Amniotic epithelial cell (primary cell): ENCODE results near the gene ARID5B.
A peak's percentile ranks its signal among the peaks of the same experiment; 100 is the strongest.

Experiments
- DNase-seq: peaks from one replicate; pipeline ENCODE4 v3.0.0-alpha.2; 2010; ENCODE audit warnings: low read depth

ARID5B gene

GRCh38 chr10:61905837-61906561 lies 4.5 kb downstream of the ARID5B start:
- DNase-seq, result no peak

- DNase-seq, result no peak
Measured at GRCh38 chr10:61906562-61906901, 5.0 kb downstream of the ARID5B start.

- no peak for DNase-seq
Measured at GRCh38 chr10:61907011-61907410, 5.5 kb downstream of the ARID5B start.

GRCh38 chr10:61907587-61907986 lies 6.1 kb downstream of the ARID5B start:
- no peak for DNase-seq

- DNase-seq, result no peak
Measured at GRCh38 chr10:61910226-61910805, 8.8 kb downstream of the ARID5B start.

GRCh38 chr10:61910894-61911293 lies 9.4 kb downstream of the ARID5B start:
- no peak for DNase-seq

GRCh38 chr10:61911425-61911824 lies 9.9 kb downstream of the ARID5B start:
- no peak for DNase-seq

GRCh38 chr10:61912981-61913380 lies 11.5 kb downstream of the ARID5B start:
- DNase-seq, result no peak

- no peak for DNase-seq
Measured at GRCh38 chr10:61918140-61918539, 16.6 kb downstream of the ARID5B start.

- DNase-seq, result no peak
Measured at GRCh38 chr10:61918989-61919388, 17.5 kb downstream of the ARID5B start.

- DNase-seq, result no peak
Measured at GRCh38 chr10:61919646-61920215, 18.2 kb downstream of the ARID5B start.

- no peak for DNase-seq
Measured at GRCh38 chr10:61921143-61921542, 19.6 kb downstream of the ARID5B start.

- DNase-seq, result peak; percentile 93
Measured at GRCh38 chr10:61923210-61923949, 21.9 kb downstream of the ARID5B start.

- no peak for DNase-seq
Measured at GRCh38 chr10:61923950-61924274, 22.4 kb downstream of the ARID5B start.

- no peak for DNase-seq
Measured at GRCh38 chr10:61929555-61929954, 28.1 kb downstream of the ARID5B start.

- peak; percentile 21 for DNase-seq
Measured at GRCh38 chr10:61931620-61932332, 30.3 kb downstream of the ARID5B start.

GRCh38 chr10:61933859-61934555 lies 32.5 kb downstream of the ARID5B start:
- DNase-seq, result no peak

GRCh38 chr10:61935077-61935476 lies 33.6 kb downstream of the ARID5B start:
- peak; percentile 24 for DNase-seq

GRCh38 chr10:61936770-61937169 lies 35.3 kb downstream of the ARID5B start:
- no peak for DNase-seq

- DNase-seq, result peak; percentile 79
Measured at GRCh38 chr10:61937631-61938351, 36.3 kb downstream of the ARID5B start.

GRCh38 chr10:61939902-61940301 lies 38.4 kb downstream of the ARID5B start:
- no peak for DNase-seq
